HG02938 (cell line): Measurements from ENCODE around the gene KLHL30.

Source experiments
- ATAC-seq: cut with Tn5 transposase; IDR thresholded peaks from one replicate; pipeline ENCODE4 v1.9.1; 2021; ENCODE audit warnings: mild to moderate bottlenecking, moderate library complexity; ENCODE audit not compliant: unreplicated experiment

Gene KLHL30

DNA sequence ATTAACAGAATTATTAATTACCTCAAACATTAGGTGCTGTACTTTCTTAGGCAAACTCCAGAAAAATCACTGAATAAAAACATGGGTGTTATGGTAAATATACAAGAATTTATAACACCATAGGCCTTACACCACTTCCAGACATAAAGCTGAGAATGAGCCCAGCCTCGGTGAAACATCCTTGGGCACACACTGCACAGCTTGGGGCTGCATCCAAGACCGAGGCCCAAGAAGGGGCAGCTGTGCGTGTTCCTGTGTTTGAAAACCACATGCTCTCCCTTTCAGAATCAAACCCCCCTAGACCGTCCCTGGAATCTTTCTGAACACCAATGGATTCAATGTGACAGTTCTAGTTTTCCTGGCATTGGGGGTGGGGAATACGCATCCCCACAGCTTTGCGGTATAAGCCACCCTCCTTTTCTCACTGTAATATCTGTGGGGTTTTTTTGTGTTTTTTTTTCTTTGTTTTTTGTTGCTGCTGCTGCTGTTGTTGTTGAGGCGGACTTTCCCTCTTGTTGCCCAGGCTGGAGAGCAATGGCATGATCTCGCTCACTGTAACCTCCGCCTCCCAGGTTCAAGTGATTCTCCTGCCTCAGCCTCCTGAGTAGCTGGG, 33.2 kb downstream of the KLHL30 start:
- no peak for ATAC-seq

DNA sequence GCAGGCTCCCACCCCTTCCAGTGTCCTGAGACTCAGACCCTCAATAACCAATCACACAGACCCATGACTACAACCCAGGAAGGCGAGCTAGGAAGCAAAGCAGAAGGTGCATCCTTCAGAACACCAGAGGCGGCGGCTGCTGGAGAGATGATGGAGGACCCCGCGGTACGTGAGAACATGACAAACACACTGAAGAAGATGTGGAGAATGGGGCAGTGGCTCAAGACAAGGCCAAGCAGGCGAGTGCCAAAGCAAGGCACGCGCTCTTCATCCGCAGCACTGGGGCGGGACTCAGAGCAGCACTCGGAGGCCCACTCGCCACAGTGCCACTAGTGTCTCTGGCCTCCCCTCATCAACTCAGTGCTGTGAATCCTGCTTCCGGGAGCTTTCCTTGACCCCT, 34.0 kb downstream of the KLHL30 start:
- ATAC-seq, result no peak

DNA sequence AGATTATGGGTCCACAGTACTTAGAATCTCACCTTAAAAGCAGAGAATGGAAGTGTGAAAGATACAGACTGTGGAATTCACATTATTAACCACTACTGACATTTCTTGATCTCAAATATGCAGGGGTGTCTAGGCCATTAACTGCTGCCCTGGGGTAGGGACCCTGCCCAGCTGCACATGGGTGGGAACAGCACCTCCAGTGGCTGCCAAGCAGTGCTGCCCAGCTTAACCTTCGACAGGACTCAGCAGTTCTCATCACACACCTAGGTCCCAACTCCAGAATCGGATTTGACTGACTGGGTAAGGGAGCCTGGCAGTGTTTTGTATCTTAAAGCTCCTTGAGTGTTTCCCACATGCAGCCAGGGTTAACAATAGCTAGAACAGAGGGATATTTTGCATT, 35.2 kb downstream of the KLHL30 start:
- ATAC-seq, result no peak

DNA sequence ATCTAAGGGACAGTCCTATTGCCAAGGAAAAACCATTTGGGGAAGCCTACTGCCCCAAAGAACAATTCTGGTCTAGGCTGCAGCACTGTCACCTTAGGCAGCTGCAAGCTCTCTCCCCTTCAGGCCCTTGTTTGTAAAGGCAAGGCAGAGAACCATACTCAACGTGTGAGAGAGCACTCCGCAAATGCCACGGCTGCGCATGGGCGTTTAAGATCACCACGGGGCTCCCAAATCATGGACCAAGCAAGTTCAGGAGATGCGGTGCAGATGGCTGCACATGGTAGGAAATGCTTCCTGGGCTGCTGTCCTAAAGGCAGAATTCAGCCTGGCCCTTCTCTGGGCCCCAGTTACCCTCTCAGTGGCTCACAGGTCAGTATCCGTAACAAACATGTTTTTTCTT, 35.8 kb downstream of the KLHL30 start:
- no peak for ATAC-seq

DNA sequence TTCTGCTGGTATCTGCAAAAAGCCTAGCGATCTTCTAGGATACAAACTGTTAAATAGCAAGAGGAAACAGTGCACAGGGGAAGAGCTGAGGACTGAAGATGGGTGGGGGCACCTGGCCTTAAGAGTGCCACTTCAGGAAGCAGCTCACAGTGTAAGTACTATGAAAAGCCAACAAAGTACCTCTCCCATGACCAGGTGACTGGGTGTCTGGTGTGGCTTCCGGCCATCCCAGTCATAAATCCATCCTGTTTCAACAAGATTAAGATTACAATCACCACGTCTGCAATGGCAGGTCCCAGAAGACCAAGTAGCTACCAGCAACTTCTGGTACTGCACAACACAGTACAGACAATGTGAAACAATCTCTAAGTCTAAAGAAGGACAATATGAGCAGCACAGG, 36.2 kb downstream of the KLHL30 start:
- no peak for ATAC-seq

DNA sequence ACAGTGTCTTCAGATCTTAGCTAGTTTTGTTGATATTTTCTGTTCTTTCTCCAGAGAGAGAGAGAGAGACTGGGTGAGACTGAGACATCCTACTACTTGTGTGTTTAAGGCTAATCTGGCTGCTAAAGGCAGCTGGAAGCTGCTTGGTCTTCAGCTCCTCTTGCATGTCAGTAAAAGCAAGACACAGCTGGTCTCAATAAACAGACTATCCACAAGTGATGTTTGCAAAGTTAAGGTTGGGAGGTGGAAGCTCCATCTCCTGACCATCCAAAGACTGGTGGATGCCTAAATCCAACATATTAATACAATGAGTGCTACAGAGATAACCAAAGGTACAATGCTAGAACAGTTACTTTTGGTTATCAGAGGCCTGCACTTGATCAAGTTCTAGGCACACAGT, 38.1 kb downstream of the KLHL30 start:
- ATAC-seq, result no peak

DNA sequence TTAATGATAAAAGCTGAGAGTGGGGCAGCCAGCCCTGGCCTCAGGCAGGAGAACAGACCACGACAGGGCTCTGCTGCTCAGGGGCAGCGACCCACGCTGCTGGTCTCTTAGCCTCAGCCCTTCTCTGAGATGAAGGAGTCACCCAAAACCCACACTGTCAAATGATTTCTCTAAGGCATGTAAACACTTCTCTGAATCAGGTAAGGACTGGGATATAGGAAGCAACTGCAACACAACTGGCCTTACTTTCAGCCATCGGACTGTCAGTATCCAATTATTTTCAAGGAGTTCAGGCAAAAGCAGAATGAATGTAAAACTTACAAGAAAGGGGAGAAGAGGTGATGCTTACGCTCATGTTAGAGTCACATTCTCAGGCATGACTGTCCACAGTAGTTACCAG, 42.1 kb downstream of the KLHL30 start:
- no peak for ATAC-seq

DNA sequence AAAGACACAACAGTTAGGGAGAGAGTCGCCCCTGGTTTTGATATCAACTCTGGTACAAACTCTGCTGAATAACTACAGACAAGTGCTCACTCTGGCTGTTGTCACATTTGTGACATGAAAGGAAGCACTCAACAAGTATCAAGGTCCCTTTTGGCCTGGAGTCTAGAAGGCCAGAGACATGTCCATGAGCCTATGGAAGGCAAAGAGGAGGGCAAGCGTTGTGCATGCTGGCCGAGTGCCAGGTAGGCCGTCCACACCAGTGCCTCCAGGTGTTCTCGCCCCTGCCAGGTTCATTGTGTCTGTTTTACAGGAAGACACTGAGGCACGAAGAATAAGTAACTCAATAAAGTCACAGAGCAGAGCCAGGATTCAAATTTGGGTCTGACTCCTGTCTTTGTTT, 43.9 kb downstream of the KLHL30 start:
- ATAC-seq, result no peak

DNA sequence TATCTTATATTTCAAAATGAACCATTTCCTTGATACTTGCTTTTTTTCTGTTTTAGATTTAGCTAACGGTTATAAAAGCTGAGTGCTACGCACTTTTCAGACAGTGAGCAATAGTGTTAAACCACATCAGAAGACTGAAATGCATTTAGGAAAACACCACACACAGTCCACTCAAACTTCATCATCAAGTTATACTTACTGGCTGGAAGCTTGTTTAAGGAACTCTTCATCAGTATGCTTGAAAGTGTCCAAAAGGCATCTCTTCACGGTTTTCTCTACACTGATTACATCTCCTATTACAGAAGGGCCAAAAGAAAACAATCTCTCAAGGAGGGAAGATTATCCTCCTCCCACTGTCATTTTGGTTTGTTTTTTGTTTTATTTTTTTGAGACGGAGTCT, 45.4 kb downstream of the KLHL30 start:
- no peak for ATAC-seq

DNA sequence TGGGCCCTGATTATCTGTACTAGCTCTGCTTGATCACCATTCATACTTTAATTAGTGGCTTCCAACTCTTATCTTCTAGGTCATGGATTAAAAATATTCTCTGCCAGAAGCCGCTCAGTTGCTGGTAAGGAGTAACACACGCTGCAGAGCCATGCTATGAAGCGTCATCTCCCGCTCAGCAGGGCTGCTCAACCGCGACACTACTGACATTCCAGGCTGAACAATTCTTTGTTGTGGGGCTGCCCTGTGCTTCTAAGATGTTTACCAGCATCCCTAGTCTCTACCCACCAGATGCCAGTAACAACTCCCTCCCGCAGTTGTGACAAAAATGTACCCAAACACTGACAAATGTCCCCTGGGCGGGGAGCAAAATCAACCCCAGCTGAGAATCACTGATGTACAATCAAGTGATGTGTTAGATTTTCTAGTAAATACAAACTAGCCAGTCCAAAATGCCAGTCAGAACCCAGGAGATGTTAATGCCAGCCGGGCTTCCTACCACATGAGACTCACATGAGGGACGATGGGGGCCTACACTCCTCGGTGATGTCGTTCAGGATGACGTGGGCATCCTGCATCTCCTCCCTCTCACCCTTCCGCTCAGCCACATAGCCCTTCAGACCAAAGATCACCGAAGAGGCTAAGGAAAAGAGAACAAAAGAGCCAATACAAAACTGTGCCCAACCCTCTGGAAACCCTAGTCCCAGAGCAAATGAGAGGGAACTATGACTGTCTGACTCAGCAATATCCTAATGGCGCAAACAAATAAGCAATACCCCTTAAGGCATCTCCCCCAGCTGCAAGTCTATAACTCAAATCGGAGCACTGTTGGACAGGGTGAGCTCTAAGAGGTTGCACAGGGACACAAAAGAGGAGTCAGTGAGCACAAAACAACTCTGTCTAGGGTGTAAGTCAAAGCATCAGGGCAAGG, 49.4 kb downstream of the KLHL30 start:
- no peak for ATAC-seq

DNA sequence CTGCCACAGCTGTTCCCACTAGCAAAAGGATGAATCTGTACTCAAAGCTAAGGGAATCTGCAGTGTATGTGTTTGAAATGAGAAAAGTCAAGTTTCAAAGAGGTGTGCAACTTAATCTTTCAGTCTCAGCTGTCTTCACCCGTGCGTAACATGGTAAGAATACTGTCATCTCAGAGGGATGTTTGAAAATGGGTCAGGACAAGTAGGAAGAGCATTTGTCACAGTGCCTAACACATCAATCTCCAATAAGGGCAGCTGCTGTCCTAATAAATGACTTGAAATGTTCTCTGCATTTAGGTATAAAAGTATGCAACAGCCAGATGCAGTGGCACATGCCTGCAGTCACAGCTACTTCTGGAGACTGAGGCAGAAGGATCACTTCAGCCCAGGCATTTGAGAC, 52.0 kb downstream of the KLHL30 start:
- no peak for ATAC-seq
